Astrocyte (in vitro differentiated cells and primary cell): ENCODE data around the gene MAML2. TPM values are rescaled to one million over a fixed set of nuclear protein-coding genes. Genes with fewer than 3 reads are reported as not detected.

Experiments
- DNase-seq: peaks from one replicate; pipeline ENCODE4 v3.0.0-alpha.2; 2010; ENCODE audit warnings: low read depth
- FAIRE-seq: peaks from 2 replicates; lab custom pipeline; 2011; peaks lifted over from hg19 to GRCh38; lab: Jason Lieb, UNC
- H2AFZ ChIP-seq: 2 replicates; pipeline ENCODE4 v1.6.0; 2012; ENCODE audit warnings: low read depth, low read length, inconsistent platforms
- H3K27ac ChIP-seq: 2 replicates; pipeline ENCODE4 v1.5.1; 2011; ENCODE audit warnings: low read depth, low read length, inconsistent platforms
- H3K27me3 ChIP-seq: 2 replicates; pipeline ENCODE4 v1.6.0; 2011; ENCODE audit warnings: low read length, inconsistent platforms; ENCODE audit not compliant: insufficient read depth
- H3K36me3 ChIP-seq: 2 replicates; pipeline ENCODE4 v1.5.1; 2011; ENCODE audit warnings: low read length, inconsistent platforms; ENCODE audit not compliant: insufficient read depth
- H3K4me1 ChIP-seq: 2 replicates; pipeline ENCODE4 v1.5.1; 2011; ENCODE audit warnings: low read length, inconsistent platforms; ENCODE audit not compliant: insufficient read depth
- H3K4me2 ChIP-seq: 2 replicates; pipeline ENCODE4 v1.6.0; 2012; ENCODE audit warnings: low read length, inconsistent platforms
- H3K4me3 ChIP-seq: 2 replicates; pipeline ENCODE4 v1.5.1; 2011; ENCODE audit warnings: low read depth, mild to moderate bottlenecking, low read length, inconsistent platforms; ENCODE audit not compliant: insufficient read depth
- H3K79me2 ChIP-seq: 2 replicates; pipeline ENCODE4 v1.6.0; 2012; ENCODE audit warnings: mild to moderate bottlenecking, low read length, inconsistent platforms; ENCODE audit not compliant: insufficient read depth
- H3K9ac ChIP-seq: 2 replicates; pipeline ENCODE4 v1.6.0; 2012; ENCODE audit warnings: mild to moderate bottlenecking, low read length, inconsistent platforms
- H3K9me3 ChIP-seq: 2 replicates; pipeline ENCODE4 v1.5.1; 2012; ENCODE audit warnings: low read depth, mild to moderate bottlenecking, low read length, inconsistent platforms; ENCODE audit not compliant: insufficient read depth
- H4K20me1 ChIP-seq: 2 replicates; pipeline ENCODE4 v1.6.0; 2012; ENCODE audit warnings: low read length, inconsistent platforms; ENCODE audit not compliant: insufficient read depth
- H3K27ac Mint-ChIP-seq: one replicate; pipeline ENCODE4 v1.8.0; 2021; ENCODE audit warnings: mild to moderate bottlenecking, mixed read lengths; ENCODE audit not compliant: unreplicated experiment
- H3K27me3 Mint-ChIP-seq: one replicate; pipeline ENCODE4 v1.8.0; 2021; ENCODE audit warnings: low read depth, mixed read lengths; ENCODE audit not compliant: unreplicated experiment
- H3K36me3 Mint-ChIP-seq: one replicate; pipeline ENCODE4 v1.8.0; 2021; ENCODE audit warnings: low read depth, mixed read lengths; ENCODE audit not compliant: unreplicated experiment
- H3K4me1 Mint-ChIP-seq: one replicate; pipeline ENCODE4 v1.8.0; 2021; ENCODE audit warnings: low read depth, mixed read lengths; ENCODE audit not compliant: unreplicated experiment
- H3K4me3 Mint-ChIP-seq: one replicate; pipeline ENCODE4 v1.8.0; 2021; ENCODE audit warnings: mild to moderate bottlenecking, moderate library complexity, mixed read lengths; ENCODE audit not compliant: unreplicated experiment
- H3K9me3 Mint-ChIP-seq: one replicate; pipeline ENCODE4 v1.8.0; 2021; ENCODE audit warnings: mild to moderate bottlenecking, mixed read lengths; ENCODE audit not compliant: unreplicated experiment
- CTCF ChIP-seq: IDR thresholded peaks from 2 replicates; pipeline ENCODE4 v1.5.1; 2011; ENCODE audit warnings: low read depth, mild to moderate bottlenecking, inconsistent platforms, low read length, moderate library complexity; ENCODE audit not compliant: insufficient read depth
- EZH2 ChIP-seq: IDR thresholded peaks from 2 replicates; pipeline ENCODE4 v1.6.1; 2012; ENCODE audit warnings: mild to moderate bottlenecking, low read length, inconsistent platforms; ENCODE audit not compliant: insufficient read depth
- total RNA-seq: library from RNA; stranded (reverse); gene quantifications from 2 replicates; pipeline ENCODE4 v1.2.1, GENCODE V29; 2021

The MAML2 gene
- total RNA-seq, 1 donor from 2014 or later = 27.4 TPM

- peaks cover 47% of the 10 kb centered on the region for H3K79me2 ChIP-seq
These were observed 201.4 kb downstream of the MAML2 start for GRCh38 chr11:96141626-96142025.

GRCh38 chr11:96139691-96140090, 203.3 kb downstream of the MAML2 start:
- H3K27me3 Mint-ChIP-seq = no peaks in the 10 kb centered on the region
- Histone ChIP-seq H3K9me3 (no peaks in the 10 kb centered on the region), H3K27me3 (no peaks in the 10 kb centered on the region), H4K20me1 (no peaks in the 10 kb centered on the region), H3K27ac (no peak overlapping the region), H3K36me3 (peaks cover 2% of the 10 kb centered on the region), H2AFZ (no peak overlapping the region), H3K9ac (no peak overlapping the region), H3K4me3 (no peak overlapping the region), H3K79me2 (peaks cover 38% of the 10 kb centered on the region), H3K4me2 (no peak overlapping the region), H3K4me1 (peaks cover 18% of the 10 kb centered on the region)
- peaks cover 36% of the 10 kb centered on the region for H3K4me1 Mint-ChIP-seq
- no peaks in the 10 kb centered on the region for H3K9me3 Mint-ChIP-seq
- no peak overlapping the region for H3K4me3 Mint-ChIP-seq
- H3K36me3 Mint-ChIP-seq = peaks cover 9% of the 10 kb centered on the region
- no peak for FAIRE-seq
- H3K27ac Mint-ChIP-seq = no peak overlapping the region
- DNase-seq = no peak
- TF ChIP-seq EZH2 (no peak), CTCF (no peak)

More at GRCh38 chr11:96141626-96142025, 201.4 kb downstream of the MAML2 start:
- Mint-ChIP-seq H3K36me3 (peaks cover 9% of the 10 kb centered on the region), H3K27ac (no peak overlapping the region), H3K27me3 (no peaks in the 10 kb centered on the region), H3K4me1 (peaks cover 36% of the 10 kb centered on the region), H3K9me3 (no peaks in the 10 kb centered on the region), H3K4me3 (no peak overlapping the region)
- Histone ChIP-seq H4K20me1 (no peaks in the 10 kb centered on the region), H2AFZ (no peak overlapping the region), H3K27ac (no peak overlapping the region), H3K9me3 (no peaks in the 10 kb centered on the region), H3K4me1 (peaks cover 27% of the 10 kb centered on the region), H3K36me3 (peaks cover 2% of the 10 kb centered on the region), H3K4me3 (no peak overlapping the region), H3K4me2 (no peak overlapping the region), H3K27me3 (no peaks in the 10 kb centered on the region), H3K9ac (no peak overlapping the region)
- FAIRE-seq (no peak), DNase-seq (no peak)
- no peak for TF ChIP-seq EZH2

DNA sequence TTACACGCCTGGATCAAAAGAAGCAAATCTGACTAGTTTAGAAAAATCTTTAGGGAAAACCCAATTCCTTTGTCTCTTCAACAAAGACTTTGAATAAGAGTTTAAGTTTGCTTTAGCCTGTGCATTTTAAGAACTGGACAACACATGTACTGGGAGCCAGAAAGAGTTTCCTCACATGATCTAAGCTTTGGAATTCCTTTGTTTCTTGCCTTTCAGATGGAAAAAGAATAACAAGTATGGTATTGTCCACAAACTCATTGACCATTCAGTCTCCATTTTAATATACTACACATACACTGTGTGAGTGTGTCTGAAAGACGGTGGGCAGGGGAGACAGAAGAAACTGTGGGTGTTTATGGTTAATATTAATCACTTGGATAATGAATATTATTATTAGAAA, 205.6 kb downstream of the MAML2 start:
- Histone ChIP-seq H3K4me2 (peak overlapping the region; percentile 18), H3K9ac (no peak overlapping the region), H3K9me3 (no peaks in the 10 kb centered on the region), H3K36me3 (peaks cover 2% of the 10 kb centered on the region), H4K20me1 (no peaks in the 10 kb centered on the region), H2AFZ (no peak overlapping the region), H3K79me2 (peaks cover 32% of the 10 kb centered on the region), H3K27me3 (no peaks in the 10 kb centered on the region), H3K27ac (peak overlapping the region; percentile 23), H3K4me1 (peaks cover 14% of the 10 kb centered on the region), H3K4me3 (no peak overlapping the region)
- FAIRE-seq = no peak
- Mint-ChIP-seq H3K4me3 (no peak overlapping the region), H3K36me3 (peaks cover 9% of the 10 kb centered on the region), H3K27me3 (no peaks in the 10 kb centered on the region), H3K27ac (peak overlapping the region; percentile 51), H3K4me1 (peaks cover 15% of the 10 kb centered on the region), H3K9me3 (no peaks in the 10 kb centered on the region)
- no peak for DNase-seq
- TF ChIP-seq CTCF = no peak
- no peak for TF ChIP-seq EZH2
